Nephron (organoid): ENCODE data around the gene ATP13A2.

Source experiments
- H3K27ac Mint-ChIP-seq, 3 experiments: 2 replicates each; pipeline ENCODE4 v1.8.0; 2020; ENCODE audit warnings: mixed read lengths in 3 of 3, mild to moderate bottlenecking in 2 of 3, moderate library complexity in 1 of 3
- H3K27me3 Mint-ChIP-seq: 2 replicates; pipeline ENCODE4 v1.8.0; 2021; ENCODE audit warnings: low read depth, mild to moderate bottlenecking, moderate library complexity, mixed read lengths
- H3K36me3 Mint-ChIP-seq: 2 replicates; pipeline ENCODE4 v1.8.0; 2020; ENCODE audit warnings: low read depth, mixed read lengths
- H3K4me1 Mint-ChIP-seq: 2 replicates; pipeline ENCODE4 v1.8.0; 2020; ENCODE audit warnings: mixed read lengths
- H3K4me3 Mint-ChIP-seq, 3 experiments: 2 replicates each; pipeline ENCODE4 v1.8.0; 2020; ENCODE audit warnings: mild to moderate bottlenecking in 3 of 3, mixed read lengths in 3 of 3, moderate library complexity in 2 of 3
- H3K9me3 Mint-ChIP-seq: 2 replicates; pipeline ENCODE4 v1.8.0; 2020; ENCODE audit warnings: mixed read lengths
- CTCF ChIP-seq, 3 experiments: fragments of 200-600 bp; sonication (generic); IDR thresholded peaks; one replicate each; pipeline ENCODE4 v1.5.0; 2021; ENCODE audit warnings: antibody characterized with exemption in 3 of 3; ENCODE audit not compliant: unreplicated experiment in 3 of 3

ATP13A2 gene

GRCh38 chr1:16970132-16970910 is 41.4 kb downstream of the ATP13A2 start:
- no peaks in the 10 kb centered on the region for H3K27me3 Mint-ChIP-seq
- H3K36me3 Mint-ChIP-seq = peaks cover 25% of the 10 kb centered on the region
- TF ChIP-seq CTCF (IDR thresholded peaks at IDR 0.05; ENCODE audit: unreplicated experiment in 3 of 3) = no peak
- no peaks in the 10 kb centered on the region for H3K9me3 Mint-ChIP-seq
- H3K27ac Mint-ChIP-seq = peak overlapping the region; percentile 49 to 85 (median 78)
- no peak overlapping the region for H3K4me3 Mint-ChIP-seq
- peaks cover 42% of the 10 kb centered on the region for H3K4me1 Mint-ChIP-seq

- peaks cover 25% of the 10 kb centered on the region for H3K36me3 Mint-ChIP-seq
- H3K27ac Mint-ChIP-seq = peak overlapping the region; percentile 22 to 85 (median 78)
- TF ChIP-seq CTCF (IDR thresholded peaks at IDR 0.05; ENCODE audit: unreplicated experiment in 3 of 3) = no peak
- no peak overlapping the region for H3K4me3 Mint-ChIP-seq
- no peaks in the 10 kb centered on the region for H3K27me3 Mint-ChIP-seq
- no peaks in the 10 kb centered on the region for H3K9me3 Mint-ChIP-seq
- peaks cover 48% of the 10 kb centered on the region for H3K4me1 Mint-ChIP-seq
These were observed 42.1 kb downstream of the ATP13A2 start for GRCh38 chr1:16969651-16970050.

GRCh38 chr1:16969057-16969611 is 42.6 kb downstream of the ATP13A2 start:
- no peaks in the 10 kb centered on the region for H3K27me3 Mint-ChIP-seq
- H3K9me3 Mint-ChIP-seq = no peaks in the 10 kb centered on the region
- H3K4me3 Mint-ChIP-seq = no peak overlapping the region
- H3K4me1 Mint-ChIP-seq = peaks cover 48% of the 10 kb centered on the region
- peaks cover 25% of the 10 kb centered on the region for H3K36me3 Mint-ChIP-seq
- no peak for TF ChIP-seq CTCF (IDR thresholded peaks at IDR 0.05; ENCODE audit: unreplicated experiment in 3 of 3)
- H3K27ac Mint-ChIP-seq = peak overlapping the region; percentile 22 to 85 (median 80)

GRCh38 chr1:16968372-16968771 is 43.4 kb downstream of the ATP13A2 start:
- Mint-ChIP-seq H3K27ac (peak overlapping the region in 2 of 3 experiments; percentile 80 to 85), H3K4me1 (peaks cover 48% of the 10 kb centered on the region), H3K4me3 (no peak overlapping the region), H3K36me3 (peaks cover 24% of the 10 kb centered on the region), H3K9me3 (no peaks in the 10 kb centered on the region), H3K27me3 (no peaks in the 10 kb centered on the region)
- TF ChIP-seq CTCF (IDR thresholded peaks at IDR 0.05; ENCODE audit: unreplicated experiment in 3 of 3) = no peak

GRCh38 chr1:16967962-16968361 is 43.8 kb downstream of the ATP13A2 start:
- no peak overlapping the region for H3K4me3 Mint-ChIP-seq
- TF ChIP-seq CTCF (IDR thresholded peaks at IDR 0.05; ENCODE audit: unreplicated experiment in 3 of 3) = no peak
- peaks cover 25% of the 10 kb centered on the region for H3K36me3 Mint-ChIP-seq
- no peaks in the 10 kb centered on the region for H3K27me3 Mint-ChIP-seq
- no peaks in the 10 kb centered on the region for H3K9me3 Mint-ChIP-seq
- peaks cover 47% of the 10 kb centered on the region for H3K4me1 Mint-ChIP-seq
- H3K27ac Mint-ChIP-seq = peak overlapping the region in 1 of 3 experiments; percentile 98
